GM12865 (cell line): Measurements from ENCODE around the gene GAMT.

Source experiments
- DNase-seq: peaks from one replicate; pipeline ENCODE4 v3.0.0; 2010; ENCODE audit warnings: low read depth
- H3K4me3 ChIP-seq: 2 replicates; pipeline ENCODE4 v1.5.1; 2011; ENCODE audit warnings: mild to moderate bottlenecking, low read depth, low read length, control low read depth
- CTCF ChIP-seq: IDR thresholded peaks from 2 replicates; pipeline ENCODE4 v1.5.1; 2011; ENCODE audit warnings: low read length, control low read depth, low read depth, inconsistent platforms; ENCODE audit not compliant: insufficient read depth; ENCODE audit errors: missing control alignments

Gene GAMT

GRCh38 chr19:1376415-1376805, 24.9 kb downstream of the GAMT start:
- no peak overlapping the region for H3K4me3 ChIP-seq
- no peak for TF ChIP-seq CTCF
- DNase-seq: no peak

GRCh38 chr19:1374250-1374577, 27.1 kb downstream of the GAMT start:
- TF ChIP-seq CTCF: no peak
- H3K4me3 ChIP-seq: no peak overlapping the region
- DNase-seq: no peak

- TF ChIP-seq CTCF: no peak
- no peak overlapping the region for H3K4me3 ChIP-seq
- no peak for DNase-seq
These were observed 27.6 kb downstream of the GAMT start for GRCh38 chr19:1373534-1374249.

- H3K4me3 ChIP-seq: no peak overlapping the region
- no peak for DNase-seq
- TF ChIP-seq CTCF: no peak
These were observed 28.3 kb downstream of the GAMT start for GRCh38 chr19:1373042-1373533.

- no peak for DNase-seq
- no peak for TF ChIP-seq CTCF
- H3K4me3 ChIP-seq: no peak overlapping the region
These were observed 30.6 kb downstream of the GAMT start for GRCh38 chr19:1370579-1371361.

- no peak overlapping the region for H3K4me3 ChIP-seq
- DNase-seq: no peak
- no peak for TF ChIP-seq CTCF
These were observed 32.0 kb downstream of the GAMT start for GRCh38 chr19:1369214-1369805.
